Neural cell (in vitro differentiated cells): ENCODE results near the gene EPHA2. TPM values are rescaled to one million over a fixed set of nuclear protein-coding genes. Genes with fewer than 3 reads are reported as not detected.

ENCODE experiments used
- H2AFZ ChIP-seq: fragments of 200-600, 300-800 bp; sonication (generic), shearing (Covaris generic); 2 replicates; pipeline ENCODE4 v1.6.0; 2014; ENCODE audit warnings: low read depth, mild to moderate bottlenecking, antibody characterized with exemption, low read length, moderate library complexity
- H3F3A ChIP-seq: fragments of 200-600 bp; shearing (Covaris generic); 2 replicates; pipeline ENCODE4 v1.6.1; 2016; ENCODE audit warnings: mild to moderate bottlenecking, moderate library complexity, mixed read lengths, antibody characterized with exemption, low read length; ENCODE audit not compliant: insufficient read depth, poor library complexity, severe bottlenecking
- H3K27ac ChIP-seq: fragments of 200-600, 300-800 bp; sonication (generic), shearing (Covaris generic); 2 replicates; pipeline ENCODE4 v1.5.1; 2014; ENCODE audit warnings: mild to moderate bottlenecking, low read length, moderate library complexity
- H3K27me3 ChIP-seq: fragments of 300-800, 200-600 bp; sonication (generic), shearing (Covaris generic); 2 replicates; pipeline ENCODE4 v1.6.0; 2014; ENCODE audit warnings: mild to moderate bottlenecking, low read depth, low read length, moderate library complexity; ENCODE audit not compliant: insufficient read depth
- H3K36me3 ChIP-seq: fragments of 300-800, 200-600 bp; sonication (generic), shearing (Covaris generic); 2 replicates; pipeline ENCODE4 v1.5.1; 2014; ENCODE audit warnings: mild to moderate bottlenecking, antibody characterized with exemption, low read length, moderate library complexity; ENCODE audit not compliant: insufficient read depth
- H3K4me2 ChIP-seq: fragments of 300-800, 200-600 bp; sonication (generic), shearing (Covaris generic); 2 replicates; pipeline ENCODE4 v1.6.0; 2014; ENCODE audit warnings: mild to moderate bottlenecking, low read length
- H3K4me3 ChIP-seq: fragments of 300-800, 200-600 bp; sonication (generic), shearing (Covaris generic); 2 replicates; pipeline ENCODE4 v1.5.1; 2014; ENCODE audit warnings: mild to moderate bottlenecking, low read length, moderate library complexity
- H3K79me2 ChIP-seq: fragments of 200-600 bp; shearing (Covaris generic); replicated peaks from 2 replicates; pipeline ENCODE4 v1.6.0; 2014; ENCODE audit warnings: mild to moderate bottlenecking, low read length, moderate library complexity; ENCODE audit not compliant: insufficient read depth
- H3K9ac ChIP-seq: fragments of 300-800, 200-600 bp; sonication (generic), shearing (Covaris generic); 2 replicates; pipeline ENCODE4 v1.6.1; 2016; ENCODE audit warnings: mild to moderate bottlenecking, low read length, mixed read lengths
- H3K9me2 ChIP-seq: fragments of 200-600 bp; shearing (Covaris generic); 2 replicates; pipeline ENCODE4 v1.6.1; 2016; ENCODE audit warnings: mild to moderate bottlenecking, low read length, mixed read lengths; ENCODE audit not compliant: insufficient read depth
- H3K9me3 ChIP-seq: fragments of 200-600, 300-800 bp; sonication (generic), shearing (Covaris generic); 2 replicates; pipeline ENCODE4 v1.6.1; 2016; ENCODE audit warnings: mild to moderate bottlenecking, mixed run types, low read length, moderate library complexity, mixed read lengths
- H4K20me1 ChIP-seq: fragments of 200-600 bp; shearing (Covaris generic); 2 replicates; pipeline ENCODE4 v1.6.1; 2016; ENCODE audit warnings: mild to moderate bottlenecking, mixed run types; ENCODE audit not compliant: insufficient read depth
- EP300 ChIP-seq: fragments of 450-650 bp; conservative IDR thresholded peaks from 2 replicates; pipeline ENCODE4 v1.6.1; 2014; ENCODE audit warnings: antibody characterized with exemption, mild to moderate bottlenecking, moderate library complexity; ENCODE audit not compliant: poor library complexity, severe bottlenecking
- EZH2 ChIP-seq: fragments of 200-600, 300-800 bp; shearing (Covaris generic), sonication (generic); IDR thresholded peaks from 2 replicates; pipeline ENCODE4 v1.6.1; 2014; ENCODE audit warnings: antibody characterized with exemption, low read length, borderline replicate concordance, mild to moderate bottlenecking; ENCODE audit not compliant: insufficient read depth, poor library complexity, severe bottlenecking
- MXI1 ChIP-seq: fragments of 450-650 bp; conservative IDR thresholded peaks from 2 replicates; pipeline ENCODE4 v1.6.1; 2014; ENCODE audit warnings: antibody characterized with exemption, mild to moderate bottlenecking; ENCODE audit not compliant: poor library complexity, severe bottlenecking
- POLR2AphosphoS5 ChIP-seq: IDR thresholded peaks from 2 replicates; pipeline ENCODE4 v1.6.1; 2012
- RAD21 ChIP-seq: fragments of 450-650 bp; conservative IDR thresholded peaks from 2 replicates; pipeline ENCODE4 v1.6.1; 2014; ENCODE audit warnings: antibody characterized with exemption, mild to moderate bottlenecking, moderate library complexity
- SMC3 ChIP-seq: fragments of 450-650 bp; conservative IDR thresholded peaks from 2 replicates; pipeline ENCODE4 v1.6.1; 2014; ENCODE audit warnings: antibody characterized with exemption, mild to moderate bottlenecking, moderate library complexity; ENCODE audit not compliant: poor library complexity
- TAF1 ChIP-seq: IDR thresholded peaks from 2 replicates; pipeline ENCODE4 v1.6.1; 2012; ENCODE audit warnings: low read depth
- polyA plus RNA-seq: library from polyadenylated mRNA; depleted of rRNA; stranded (reverse); fragments of >200 nt; gene quantifications from 2 replicates; pipeline ENCODE4 v1.2.3, GENCODE V29; 2014
- TF ChIP-seq, protein P1 (sequence below): IDR thresholded peaks from 2 replicates; pipeline ENCODE4 v1.6.1; 2012; ENCODE audit warnings: borderline replicate concordance
- TF ChIP-seq, protein P2 (sequence below): fragments of 450-650 bp; IDR thresholded peaks from 2 replicates; pipeline ENCODE4 v1.5.1; 2014; ENCODE audit warnings: antibody characterized with exemption, mild to moderate bottlenecking, moderate library complexity; ENCODE audit not compliant: poor library complexity, severe bottlenecking

The EPHA2 gene
- polyA plus RNA-seq, 1 donor from 2014 or later: 0.63 TPM

DNA sequence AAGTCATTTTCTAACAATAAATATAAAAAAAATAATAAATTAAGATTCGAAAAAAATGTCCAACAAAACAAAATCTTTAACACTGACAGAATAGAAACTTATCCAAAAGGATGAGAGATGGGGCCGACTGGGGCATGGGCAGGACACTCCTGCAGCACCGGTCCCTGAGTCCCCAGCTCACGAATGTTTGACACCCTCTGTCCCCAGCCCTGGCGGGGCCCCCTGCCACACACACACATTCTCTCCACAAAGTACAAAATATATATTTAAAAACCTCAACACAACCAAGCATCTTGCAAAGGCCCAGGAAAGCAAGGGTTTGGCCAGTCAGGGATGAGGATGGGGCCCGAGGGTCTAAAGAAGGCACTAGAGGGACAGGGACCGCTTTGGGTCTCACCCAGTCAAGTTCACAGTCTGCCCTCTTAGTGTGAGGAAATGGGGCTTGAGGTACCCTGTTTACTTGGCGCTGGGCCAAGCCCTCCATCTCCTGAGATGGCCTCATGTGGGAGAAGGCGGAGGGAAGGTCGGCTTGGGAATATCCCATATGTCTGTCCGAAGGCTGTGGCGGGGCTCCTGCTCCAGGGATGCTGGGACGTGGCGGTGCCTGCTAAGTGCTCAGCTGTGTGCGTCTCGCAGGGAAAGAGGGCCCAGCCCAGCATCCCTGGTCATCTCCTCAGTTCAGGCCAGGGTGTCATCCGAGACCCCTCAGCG is 31.3 kb downstream of the EPHA2 start (continued):
- TF ChIP-seq EZH2 (no peak), TAF1 (no peak), EP300 (no peak)

DNA sequence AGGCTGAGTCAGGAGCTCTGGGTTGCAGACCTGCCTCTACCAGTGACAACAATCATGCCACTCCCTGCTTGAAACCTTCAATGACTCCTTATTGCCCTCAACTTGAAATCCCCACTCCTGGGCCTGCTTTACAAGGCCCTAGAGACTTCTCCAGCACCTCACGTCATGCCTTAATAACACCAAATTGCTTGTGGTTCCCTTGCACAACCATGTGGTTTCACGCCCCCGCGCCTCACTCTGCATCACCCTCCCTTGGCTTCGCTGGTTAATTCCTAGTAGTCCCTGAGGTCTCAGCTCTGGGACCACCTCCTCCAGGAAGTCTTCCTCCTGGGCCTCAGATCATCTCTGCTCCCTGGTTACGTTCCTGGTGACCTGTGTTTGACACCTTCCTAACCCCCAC is 33.0 kb downstream of the EPHA2 start:
- no peaks in the 10 kb centered on the region for H3F3A ChIP-seq

More for the DNA sequence above, 33.0 kb downstream of the EPHA2 start:
- TF ChIP-seq SMC3: no peak
- TF ChIP-seq RAD21: no peak
- no peak for TF ChIP-seq TAF1
- TF ChIP-seq, protein P1, sequence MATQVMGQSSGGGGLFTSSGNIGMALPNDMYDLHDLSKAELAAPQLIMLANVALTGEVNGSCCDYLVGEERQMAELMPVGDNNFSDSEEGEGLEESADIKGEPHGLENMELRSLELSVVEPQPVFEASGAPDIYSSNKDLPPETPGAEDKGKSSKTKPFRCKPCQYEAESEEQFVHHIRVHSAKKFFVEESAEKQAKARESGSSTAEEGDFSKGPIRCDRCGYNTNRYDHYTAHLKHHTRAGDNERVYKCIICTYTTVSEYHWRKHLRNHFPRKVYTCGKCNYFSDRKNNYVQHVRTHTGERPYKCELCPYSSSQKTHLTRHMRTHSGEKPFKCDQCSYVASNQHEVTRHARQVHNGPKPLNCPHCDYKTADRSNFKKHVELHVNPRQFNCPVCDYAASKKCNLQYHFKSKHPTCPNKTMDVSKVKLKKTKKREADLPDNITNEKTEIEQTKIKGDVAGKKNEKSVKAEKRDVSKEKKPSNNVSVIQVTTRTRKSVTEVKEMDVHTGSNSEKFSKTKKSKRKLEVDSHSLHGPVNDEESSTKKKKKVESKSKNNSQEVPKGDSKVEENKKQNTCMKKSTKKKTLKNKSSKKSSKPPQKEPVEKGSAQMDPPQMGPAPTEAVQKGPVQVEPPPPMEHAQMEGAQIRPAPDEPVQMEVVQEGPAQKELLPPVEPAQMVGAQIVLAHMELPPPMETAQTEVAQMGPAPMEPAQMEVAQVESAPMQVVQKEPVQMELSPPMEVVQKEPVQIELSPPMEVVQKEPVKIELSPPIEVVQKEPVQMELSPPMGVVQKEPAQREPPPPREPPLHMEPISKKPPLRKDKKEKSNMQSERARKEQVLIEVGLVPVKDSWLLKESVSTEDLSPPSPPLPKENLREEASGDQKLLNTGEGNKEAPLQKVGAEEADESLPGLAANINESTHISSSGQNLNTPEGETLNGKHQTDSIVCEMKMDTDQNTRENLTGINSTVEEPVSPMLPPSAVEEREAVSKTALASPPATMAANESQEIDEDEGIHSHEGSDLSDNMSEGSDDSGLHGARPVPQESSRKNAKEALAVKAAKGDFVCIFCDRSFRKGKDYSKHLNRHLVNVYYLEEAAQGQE: no peak
- TF ChIP-seq MXI1: no peak
- TF ChIP-seq EP300: no peak
- TF ChIP-seq, protein P2, sequence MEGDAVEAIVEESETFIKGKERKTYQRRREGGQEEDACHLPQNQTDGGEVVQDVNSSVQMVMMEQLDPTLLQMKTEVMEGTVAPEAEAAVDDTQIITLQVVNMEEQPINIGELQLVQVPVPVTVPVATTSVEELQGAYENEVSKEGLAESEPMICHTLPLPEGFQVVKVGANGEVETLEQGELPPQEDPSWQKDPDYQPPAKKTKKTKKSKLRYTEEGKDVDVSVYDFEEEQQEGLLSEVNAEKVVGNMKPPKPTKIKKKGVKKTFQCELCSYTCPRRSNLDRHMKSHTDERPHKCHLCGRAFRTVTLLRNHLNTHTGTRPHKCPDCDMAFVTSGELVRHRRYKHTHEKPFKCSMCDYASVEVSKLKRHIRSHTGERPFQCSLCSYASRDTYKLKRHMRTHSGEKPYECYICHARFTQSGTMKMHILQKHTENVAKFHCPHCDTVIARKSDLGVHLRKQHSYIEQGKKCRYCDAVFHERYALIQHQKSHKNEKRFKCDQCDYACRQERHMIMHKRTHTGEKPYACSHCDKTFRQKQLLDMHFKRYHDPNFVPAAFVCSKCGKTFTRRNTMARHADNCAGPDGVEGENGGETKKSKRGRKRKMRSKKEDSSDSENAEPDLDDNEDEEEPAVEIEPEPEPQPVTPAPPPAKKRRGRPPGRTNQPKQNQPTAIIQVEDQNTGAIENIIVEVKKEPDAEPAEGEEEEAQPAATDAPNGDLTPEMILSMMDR: no peak
- no peak for TF ChIP-seq POLR2AphosphoS5
- no peak for TF ChIP-seq EZH2
- Histone ChIP-seq H4K20me1 (no peaks in the 10 kb centered on the region), H3K79me2 (no peaks in the 10 kb centered on the region), H3K27me3 (no peaks in the 10 kb centered on the region), H3K4me3 (no peak overlapping the region), H3K36me3 (no peaks in the 10 kb centered on the region), H2AFZ (no peak overlapping the region), H3K9me3 (no peaks in the 10 kb centered on the region), H3K9me2 (no peaks in the 10 kb centered on the region), H3K27ac (no peak overlapping the region), H3K4me2 (no peak overlapping the region), H3K9ac (no peak overlapping the region)
